Urinary bladder (tissue), 4 donors: Measurements from ENCODE around the gene N4BP2L1. TPM values are rescaled to one million over a fixed set of nuclear protein-coding genes. Genes with fewer than 3 reads are reported as not detected.
"Not testable (repeated sequence)": the region's sequence is repeated elsewhere in the genome, so short reads cannot be mapped to it uniquely, and the experiment has no call there.

Experiments
- DNase-seq: peaks from one replicate; pipeline ENCODE4 v3.0.0-alpha.2; 2015; ENCODE audit errors: extremely low spot score
- H3K27ac ChIP-seq: one replicate; pipeline ENCODE4 v1.5.1; 2013; ENCODE audit warnings: low read depth, mild to moderate bottlenecking, moderate library complexity
- H3K36me3 ChIP-seq: one replicate; pipeline ENCODE4 v1.6.1; 2013; ENCODE audit warnings: mild to moderate bottlenecking, moderate library complexity; ENCODE audit not compliant: insufficient read depth
- H3K4me1 ChIP-seq: one replicate; pipeline ENCODE4 v1.6.1; 2013; ENCODE audit warnings: mild to moderate bottlenecking, moderate library complexity; ENCODE audit not compliant: insufficient read depth
- H3K4me3 ChIP-seq: one replicate; pipeline ENCODE4 v1.5.1; 2013; ENCODE audit warnings: low read depth, low read length
- WGBS: extraction: QIAGEN DNeasy Blood & Tissue Kit; methylation state at CpG from one replicate; pipeline ENCODE4 v1.1.7; 2013; 5-methylcytosine and 5-hydroxymethylcytosine counted together
- polyA plus RNA-seq: library from polyadenylated mRNA; stranded (reverse); fragments of 200-250 nt; gene quantifications from one replicate; pipeline ENCODE4 v1.2.3, GENCODE V29; 2013
- small RNA-seq: library from RNA; depleted of rRNA; stranded (forward); fragments of <200 nt; gene quantifications from one replicate; pipeline ENCODE3, GENCODE V24; 2014
- total RNA-seq: library from RNA; depleted of rRNA; stranded (reverse); fragments of >200 nt; gene quantifications from one replicate; pipeline ENCODE4 v1.2.3, GENCODE V29; 2014
- donor health status: healthy with polysubstance abuse.
- donor health status: healthy.

N4BP2L1 gene
- total and polyA plus RNA-seq, 2 donors, result 15.8 to 16.2 TPM

GRCh38 chr13:32350839-32351441 lies 77.0 kb downstream of the N4BP2L1 start:
- not testable (repeated sequence) for H3K27ac ChIP-seq, DNase-seq, H3K4me1 ChIP-seq, H3K4me3 ChIP-seq, H3K36me3 ChIP-seq
- 96% methylated on average over 15 of the region's 15 CpGs for WGBS

Small RNAs within 50 kb of the gene (small RNA-seq; reads per million reads assigned to genes)
- gene RF00190, result not detected

Other genes starting within 250 kb of the N4BP2L1 start
- gene ZAR1L, start 112.8 kb downstream of the N4BP2L1 start, total RNA-seq, result not detected
- not detected for gene ZAR1L, start 112.8 kb downstream of the N4BP2L1 start, polyA plus RNA-seq
- gene BRCA2, start 112.6 kb downstream of the N4BP2L1 start, total RNA-seq, result 16.0 TPM
- 0.19 TPM for gene BRCA2, start 112.6 kb downstream of the N4BP2L1 start, polyA plus RNA-seq
- gene N4BP2L2, start 110.7 kb upstream of the N4BP2L1 start, total RNA-seq, result 338 TPM
- gene N4BP2L2, start 110.7 kb upstream of the N4BP2L1 start, polyA plus RNA-seq, result 61.8 TPM
- gene PDS5B, start 158.3 kb upstream of the N4BP2L1 start, total RNA-seq, result 158 TPM
- 17.1 TPM for gene PDS5B, start 158.3 kb upstream of the N4BP2L1 start, polyA plus RNA-seq